GM12891 (cell line): ENCODE results near the gene TPCN2.

Experiments used
- DNase-seq: peaks from one replicate; pipeline ENCODE4 v3.0.0; 2011; ENCODE audit warnings: low spot score; ENCODE audit not compliant: insufficient read length
- FAIRE-seq: peaks from 2 replicates; lab custom pipeline; 2011; peaks lifted over from hg19 to GRCh38; lab: Jason Lieb, UNC
- PAX5 ChIP-seq: IDR thresholded peaks from 2 replicates; pipeline ENCODE4 v1.6.1; 2011; ENCODE audit warnings: low read length, moderate library complexity, mild to moderate bottlenecking; ENCODE audit not compliant: insufficient read depth, severe bottlenecking
- POLR2A ChIP-seq: IDR thresholded peaks from 2 replicates; pipeline ENCODE4 v1.6.1; 2011; ENCODE audit warnings: low read depth, low read length, control low read depth
- POLR2AphosphoS5 ChIP-seq: IDR thresholded peaks from 2 replicates; pipeline ENCODE4 v1.6.1; 2011; ENCODE audit warnings: low read depth, low read length, control low read depth
- POU2F2 ChIP-seq: IDR thresholded peaks from 2 replicates; pipeline ENCODE4 v1.6.1; 2011; ENCODE audit warnings: low read depth, mild to moderate bottlenecking, control low read depth, low read length, moderate library complexity
- SPI1 ChIP-seq: IDR thresholded peaks from 2 replicates; pipeline ENCODE4 v1.6.1; 2011; ENCODE audit warnings: low read depth, low read length, control low read depth
- TAF1 ChIP-seq: IDR thresholded peaks from 2 replicates; pipeline ENCODE4 v1.6.1; 2011; ENCODE audit warnings: low read depth, low read length, control low read depth

Gene TPCN2

DNA sequence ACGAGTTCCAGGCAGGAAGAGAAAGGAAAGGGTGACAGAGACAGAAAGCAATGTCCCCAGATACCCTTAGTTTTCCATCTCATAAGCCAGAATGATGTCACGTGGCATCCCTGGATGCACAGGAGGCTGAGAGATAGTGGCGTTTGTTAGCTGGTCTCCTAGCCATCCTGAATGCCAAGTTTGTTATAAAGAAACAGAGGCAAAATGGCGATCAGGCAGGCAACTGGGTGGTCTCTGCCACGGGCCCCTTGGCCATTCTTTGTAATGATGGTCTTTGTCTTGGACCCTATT is 112.3 kb downstream of the TPCN2 start:
- FAIRE-seq: no peak
- TF ChIP-seq SPI1: no peak
- DNase-seq: no peak

DNA sequence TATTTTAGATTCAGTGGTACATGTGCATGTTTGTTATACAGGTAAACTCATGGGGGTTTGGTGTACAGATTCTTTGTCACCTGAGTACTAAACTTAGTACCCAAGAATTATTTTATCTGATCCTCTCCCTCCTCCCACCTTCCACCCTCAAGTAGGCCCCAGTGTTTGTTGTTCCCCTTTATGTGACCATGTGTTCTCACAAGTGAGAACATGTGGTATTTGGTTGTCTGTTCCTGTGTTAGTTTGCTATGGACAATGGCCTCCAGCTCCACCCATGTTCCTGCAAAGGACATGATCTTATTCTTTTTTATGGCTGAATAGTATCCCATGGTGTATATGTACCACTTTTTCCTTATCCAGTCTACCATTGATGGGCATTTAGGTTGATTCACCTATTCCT is 113.8 kb downstream of the TPCN2 start:
- TF ChIP-seq POLR2AphosphoS5 (no peak), PAX5 (no peak), POLR2A (no peak), SPI1 (no peak), POU2F2 (no peak), TAF1 (no peak)

DNA sequence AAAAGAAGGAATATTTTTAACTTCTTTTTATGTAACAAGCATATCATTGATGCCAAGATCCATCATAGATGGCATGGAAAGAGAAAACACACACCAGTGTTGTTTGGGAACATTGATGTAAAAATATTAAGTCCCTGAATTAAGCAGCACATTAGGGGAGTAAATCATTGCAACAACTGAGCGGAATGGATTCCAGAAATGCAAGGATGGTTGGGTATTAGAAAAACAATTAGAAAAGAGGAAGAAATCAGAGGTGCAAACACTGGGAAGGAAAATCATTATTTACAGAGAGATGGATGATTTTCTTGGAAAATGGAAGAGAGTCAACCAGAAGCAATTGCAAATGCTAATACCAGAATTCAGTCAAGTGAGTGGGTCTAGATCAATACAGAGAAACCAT is 115.1 kb downstream of the TPCN2 start:
- no peak for FAIRE-seq

More for the DNA sequence above, 113.8 kb downstream of the TPCN2 start:
- FAIRE-seq (no peak), DNase-seq (no peak)

DNA sequence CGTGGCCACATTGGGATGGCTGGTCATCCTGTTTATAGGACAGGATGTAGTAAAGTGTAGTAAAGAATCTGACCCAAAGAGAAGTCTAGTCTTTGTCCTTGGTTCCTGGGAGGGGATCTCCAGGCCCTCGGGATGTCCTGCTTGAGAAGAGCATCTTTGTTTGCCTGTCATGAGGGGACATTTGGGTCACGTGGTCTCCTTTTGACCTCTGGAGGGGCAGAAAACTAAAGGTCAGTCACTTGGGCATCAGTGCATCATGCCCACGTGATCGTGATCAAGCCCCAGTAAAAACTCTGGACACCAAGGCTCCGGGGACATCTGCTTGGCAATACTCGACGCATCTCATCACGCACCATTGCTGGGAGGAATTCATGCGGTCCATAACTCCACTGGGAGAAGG is 116.1 kb downstream of the TPCN2 start:
- no peak for TF ChIP-seq POLR2AphosphoS5
- no peak for DNase-seq
- no peak for FAIRE-seq

More for the DNA sequence above, 115.1 kb downstream of the TPCN2 start:
- no peak for DNase-seq
- TF ChIP-seq PAX5 (no peak), SPI1 (no peak), POLR2A (no peak), TAF1 (no peak), POLR2AphosphoS5 (no peak), POU2F2 (no peak)

DNA sequence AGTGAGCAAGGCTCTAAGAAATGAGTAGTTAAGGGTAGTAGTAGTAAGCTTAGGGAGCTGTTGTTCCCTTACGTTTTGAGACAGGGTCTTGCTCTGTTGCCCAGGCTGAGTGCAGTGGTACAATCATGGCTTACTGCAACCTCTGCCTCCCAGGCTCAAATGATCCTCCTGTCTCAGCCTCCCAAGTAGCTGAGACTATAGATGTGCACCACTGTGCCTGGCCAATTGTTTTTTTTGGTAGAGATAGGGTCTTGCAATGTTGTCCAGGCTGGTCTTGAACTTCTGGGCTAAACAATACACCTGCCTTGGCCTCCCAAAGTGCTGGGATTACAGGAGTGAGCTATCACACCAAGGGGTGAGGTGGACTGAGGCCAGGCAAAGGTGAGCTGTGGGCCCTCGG is 117.0 kb downstream of the TPCN2 start:
- DNase-seq (no peak), FAIRE-seq (no peak)
- no peak for TF ChIP-seq PAX5
- TF ChIP-seq POLR2AphosphoS5: no peak
- TF ChIP-seq SPI1: no peak
- TF ChIP-seq TAF1: no peak
- no peak for TF ChIP-seq POU2F2
- TF ChIP-seq POLR2A: no peak

DNA sequence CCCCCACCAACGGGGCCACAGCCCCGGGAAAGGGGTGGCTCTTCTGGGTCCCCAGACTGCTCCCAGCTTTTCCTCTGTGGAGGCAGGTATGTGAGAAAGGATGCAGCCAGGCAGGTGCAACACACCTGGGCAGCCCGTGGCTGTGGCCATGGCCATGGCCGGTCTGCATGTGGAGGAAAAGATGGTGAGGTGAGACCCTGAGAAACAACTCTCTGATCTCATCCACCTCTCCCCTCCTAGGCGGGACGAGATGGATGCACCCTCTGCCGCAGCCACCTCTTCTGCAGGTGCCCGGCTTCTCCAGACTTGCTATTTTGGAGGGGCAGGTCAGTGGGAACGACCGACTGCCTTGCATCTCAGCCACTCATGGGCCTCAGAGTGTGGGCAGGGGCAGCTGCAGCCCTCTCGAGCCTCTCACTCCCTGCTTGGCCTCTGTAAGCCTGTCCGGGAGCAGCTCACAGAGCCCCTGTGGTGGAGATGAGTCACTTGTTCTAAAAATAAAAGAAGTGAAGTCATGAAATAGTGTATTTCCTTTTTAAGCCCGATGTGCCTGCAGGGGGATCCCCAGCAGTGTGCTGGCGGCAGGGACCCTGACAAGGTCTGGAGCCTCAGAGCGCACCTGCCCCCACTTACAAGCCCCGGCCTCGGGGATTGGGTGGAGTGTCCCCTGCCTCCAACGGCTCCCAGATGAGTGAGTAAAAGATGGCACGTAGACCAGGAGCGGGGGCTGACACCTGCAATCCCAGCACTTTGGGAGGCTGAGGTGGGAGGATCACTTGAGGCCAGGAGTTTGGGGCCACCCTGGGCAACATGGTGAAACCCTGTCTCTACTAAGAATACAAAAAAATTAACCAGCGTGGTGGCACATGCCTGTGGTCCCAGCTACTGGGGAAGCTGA is 117.7 kb downstream of the TPCN2 start:
- DNase-seq: peak; percentile 85

DNA sequence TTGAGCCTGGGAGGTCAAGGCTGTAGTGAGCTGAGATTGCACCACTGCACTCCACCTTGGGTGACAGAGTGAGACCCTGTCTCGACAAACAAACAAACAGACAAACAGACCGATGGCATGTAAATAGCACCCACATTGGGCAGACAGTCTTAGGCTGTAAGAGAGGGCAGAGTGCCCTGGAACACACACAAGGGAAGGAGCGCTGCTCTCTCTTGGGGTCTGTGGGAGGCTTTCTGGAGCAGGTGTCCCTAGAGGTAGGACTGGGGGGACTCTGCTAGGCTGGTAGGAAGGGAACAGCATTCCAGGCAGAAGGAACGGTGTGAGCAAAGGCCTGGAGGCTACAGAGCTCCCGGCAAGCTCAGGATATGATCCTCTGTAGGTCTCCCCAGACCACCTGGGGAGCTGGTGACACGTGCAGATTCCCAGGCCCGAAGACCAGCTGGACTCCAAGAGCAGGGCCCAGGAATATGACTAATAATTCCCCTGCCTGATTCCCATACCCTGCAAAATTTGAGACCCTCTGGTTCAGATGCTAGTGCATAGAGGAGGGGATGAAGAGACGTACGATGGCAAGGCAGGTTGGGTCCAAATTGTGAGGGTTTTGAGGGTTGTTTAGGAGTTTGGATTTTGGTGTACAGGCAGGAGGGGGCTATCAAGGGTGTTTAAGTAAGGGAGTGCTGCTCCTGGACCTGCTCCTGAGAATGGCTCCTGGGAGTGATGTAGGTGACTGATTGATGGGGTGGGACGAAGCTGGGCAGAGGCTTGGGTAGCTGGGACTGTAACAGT is 118.6 kb downstream of the TPCN2 start:
- no peak for TF ChIP-seq POLR2A
- 0 out of 2 replicates have a peak, but pooled peaks have one; percentile 24 for TF ChIP-seq POU2F2
- TF ChIP-seq TAF1: no peak
- no peak for TF ChIP-seq PAX5
- 0 out of 2 replicates have a peak, but pooled peaks have one; percentile 12 for TF ChIP-seq POLR2AphosphoS5
- no peak for TF ChIP-seq SPI1
- peak; percentile 62 for FAIRE-seq
- DNase-seq: no peak

More for the DNA sequence above, 117.7 kb downstream of the TPCN2 start:
- peak; percentile 52 for FAIRE-seq
- TF ChIP-seq POLR2AphosphoS5: 0 out of 2 replicates have a peak, but pooled peaks have one; percentile 50
- TF ChIP-seq POLR2A: no peak
- TF ChIP-seq SPI1: peak; percentile 22; the same call in 1 of the 2 replicates

DNA sequence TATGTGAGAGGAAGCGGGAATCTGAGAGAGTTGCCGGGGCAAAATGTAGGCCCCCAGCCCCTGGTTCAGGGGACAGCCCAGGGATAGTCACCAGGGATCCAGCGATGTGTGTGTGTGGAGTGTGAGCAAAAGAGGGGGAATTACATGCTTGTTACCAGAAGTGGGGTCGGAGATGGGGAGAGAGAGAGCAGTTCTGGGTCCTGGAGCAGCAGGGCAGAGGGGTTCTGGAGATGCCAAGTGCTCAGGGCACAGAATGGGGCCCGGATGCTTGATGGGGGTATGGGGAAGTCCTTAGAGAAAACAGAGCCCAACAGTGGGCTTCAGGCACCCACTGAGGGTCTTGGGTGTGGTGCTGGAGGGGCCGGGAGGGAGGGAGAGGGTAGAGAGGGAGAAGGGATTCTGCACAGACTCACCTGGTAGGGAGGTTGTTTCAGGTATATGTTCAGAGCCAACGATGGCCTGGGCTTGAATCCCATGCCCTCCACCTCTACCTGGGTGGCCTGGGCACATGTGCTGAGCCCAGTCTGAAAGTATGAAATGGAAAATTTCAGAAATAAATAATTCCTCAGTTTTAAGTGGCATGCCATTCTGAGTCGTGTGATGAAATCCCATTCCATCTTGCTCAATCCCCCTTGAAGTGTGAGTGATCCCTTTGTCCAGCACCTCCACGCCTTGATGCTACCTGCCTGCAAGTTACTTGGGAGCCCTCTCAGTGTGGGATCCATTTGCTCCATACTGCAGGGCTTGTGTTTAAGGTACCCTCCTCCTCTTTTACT is 119.4 kb downstream of the TPCN2 start:
- DNase-seq (no peak), FAIRE-seq (peak; percentile 13)
- no peak for TF ChIP-seq POLR2A
- no peak for TF ChIP-seq POLR2AphosphoS5
- TF ChIP-seq SPI1: no peak
- no peak for TF ChIP-seq TAF1
- no peak for TF ChIP-seq PAX5
- TF ChIP-seq POU2F2: no peak

DNA sequence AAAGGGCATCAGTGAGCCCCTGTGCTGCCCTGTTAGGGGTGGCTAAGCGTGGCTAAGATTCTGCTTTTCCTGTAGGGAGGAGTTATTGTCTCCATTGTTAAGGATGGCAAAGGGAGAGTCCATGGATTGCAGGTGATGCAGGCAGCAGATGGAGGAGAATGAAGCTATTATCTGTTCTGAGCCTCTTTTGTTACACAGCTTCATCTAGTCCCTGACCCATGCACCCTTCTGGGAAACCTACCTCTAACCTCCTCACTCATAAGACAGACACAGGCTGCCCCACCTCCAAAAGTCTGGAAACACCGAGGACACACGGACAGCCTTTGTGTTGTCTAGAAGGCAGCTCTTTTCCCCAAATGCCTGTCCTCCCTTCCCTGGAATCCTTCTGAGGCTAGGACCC is 120.7 kb downstream of the TPCN2 start:
- TF ChIP-seq TAF1: no peak
- no peak for TF ChIP-seq SPI1
- no peak for TF ChIP-seq POU2F2
- TF ChIP-seq POLR2AphosphoS5: no peak
- TF ChIP-seq PAX5: no peak
- TF ChIP-seq POLR2A: no peak

More for the DNA sequence above, 120.7 kb downstream of the TPCN2 start:
- no peak for DNase-seq
- no peak for FAIRE-seq
